HG02970 (cell line): ENCODE results near the gene GIPC3.

Experiments used
- ATAC-seq: cut with Tn5 transposase; IDR thresholded peaks from one replicate; pipeline ENCODE4 v1.9.1; 2021; ENCODE audit warnings: mild to moderate bottlenecking, moderate library complexity, moderate number of reproducible peaks; ENCODE audit not compliant: unreplicated experiment, low FRiP score

GIPC3 gene

GRCh38 chr19:3603121-3603811, 18.0 kb downstream of the GIPC3 start:
- ATAC-seq, result no peak

GRCh38 chr19:3604227-3604986, 19.1 kb downstream of the GIPC3 start:
- ATAC-seq, result no peak

GRCh38 chr19:3604987-3605343, 19.7 kb downstream of the GIPC3 start:
- no peak for ATAC-seq

GRCh38 chr19:3605361-3605760, 20.1 kb downstream of the GIPC3 start:
- ATAC-seq, result no peak

GRCh38 chr19:3605770-3606169, 20.5 kb downstream of the GIPC3 start:
- no peak for ATAC-seq

GRCh38 chr19:3606174-3606689, 21.0 kb downstream of the GIPC3 start:
- ATAC-seq, result no peak

- ATAC-seq, result no peak
These were observed 21.5 kb downstream of the GIPC3 start, which contains the start of gene TBXA2R for GRCh38 chr19:3606690-3607289. TSS of gene TBXA2R (minus strand) at chr19:3606875. CDS start at chr19:3600634, 6,241 bp downstream.

- ATAC-seq, result no peak
These were observed 22.2 kb downstream of the GIPC3 start for GRCh38 chr19:3607303-3608078.

GRCh38 chr19:3608079-3608641, 22.9 kb downstream of the GIPC3 start:
- no peak for ATAC-seq

GRCh38 chr19:3608750-3609322, 23.6 kb downstream of the GIPC3 start:
- ATAC-seq, result no peak

GRCh38 chr19:3609779-3610719, 24.8 kb downstream of the GIPC3 start:
- ATAC-seq, result no peak

- ATAC-seq, result no peak
These were observed 25.8 kb downstream of the GIPC3 start for GRCh38 chr19:3610745-3611717.

GRCh38 chr19:3611841-3612240, 26.6 kb downstream of the GIPC3 start:
- no peak for ATAC-seq

- no peak for ATAC-seq
These were observed 27.1 kb downstream of the GIPC3 start for GRCh38 chr19:3612330-3612729.

GRCh38 chr19:3612901-3613741, 27.8 kb downstream of the GIPC3 start:
- ATAC-seq, result no peak

- no peak for ATAC-seq
These were observed 28.8 kb downstream of the GIPC3 start for GRCh38 chr19:3613818-3614661.
